GM18505 (cell line): Measurements from ENCODE around the gene FCN3.
A peak's percentile ranks its signal among the peaks of the same experiment; 100 is the strongest.

Source experiments
- ATAC-seq: cut with Tn5 transposase; IDR thresholded peaks from one replicate; pipeline ENCODE4 v1.9.1; 2021; ENCODE audit not compliant: unreplicated experiment
- POLR2A ChIP-seq: IDR thresholded peaks from 4 replicates; pipeline ENCODE4 v1.6.1; 2011; ENCODE audit warnings: borderline replicate concordance; ENCODE audit not compliant: insufficient read depth, insufficient read length; ENCODE audit errors: extremely low read depth

FCN3 gene

GRCh38 chr1:27351541-27352107, 23.0 kb downstream of the FCN3 start:
- TF ChIP-seq POLR2A, result no peak
- ATAC-seq, result no peak

GRCh38 chr1:27350663-27351540, 23.7 kb downstream of the FCN3 start:
- no peak for ATAC-seq
- TF ChIP-seq POLR2A, result no peak

GRCh38 chr1:27349784-27350662, 24.6 kb downstream of the FCN3 start:
- TF ChIP-seq POLR2A, result no peak
- no peak for ATAC-seq

- ATAC-seq, result no peak
- no peak for TF ChIP-seq POLR2A
Measured at GRCh38 chr1:27348861-27349783, 25.5 kb downstream of the FCN3 start.

- ATAC-seq, result no peak
- no peak for TF ChIP-seq POLR2A
Measured at GRCh38 chr1:27346991-27347624, 27.5 kb downstream of the FCN3 start.

- no peak for TF ChIP-seq POLR2A
- no peak for ATAC-seq
Measured at GRCh38 chr1:27346357-27346756, 28.3 kb downstream of the FCN3 start.

- ATAC-seq, result no peak
- no peak for TF ChIP-seq POLR2A
Measured at GRCh38 chr1:27345272-27345671, 29.4 kb downstream of the FCN3 start.

- TF ChIP-seq POLR2A, result no peak
- no peak for ATAC-seq
Measured at GRCh38 chr1:27343639-27344025, 31.0 kb downstream of the FCN3 start.

- no peak for TF ChIP-seq POLR2A
- ATAC-seq, result peak; percentile 50
Measured at GRCh38 chr1:27342778-27343638, 31.6 kb downstream of the FCN3 start.

GRCh38 chr1:27342391-27342777, 32.2 kb downstream of the FCN3 start:
- no peak for TF ChIP-seq POLR2A
- ATAC-seq, result no peak

GRCh38 chr1:27341525-27342252, 32.9 kb downstream of the FCN3 start, which contains the start of gene SYTL1:
Gene SYTL1, plus strand, starts transcription at chr1:27342022. Its CDS starts 3,313 bp downstream, at chr1:27345335.
- TF ChIP-seq POLR2A, result peak; percentile 47
- peak; percentile 39 for ATAC-seq
